NB4 (cell line): ENCODE data around the gene EMP2.

Experiments
- POLR2A ChIP-seq: IDR thresholded peaks from 2 replicates; pipeline ENCODE4 v1.6.1; 2011; ENCODE audit warnings: mild to moderate bottlenecking; ENCODE audit not compliant: insufficient read length; ENCODE audit errors: extremely low read depth
- TF ChIP-seq, protein P1 (sequence below): IDR thresholded peaks from one replicate; pipeline ENCODE4 v1.5.1; 2012; ENCODE audit warnings: low read depth, low read length
- TF ChIP-seq, protein P2 (sequence below): IDR thresholded peaks from 2 replicates; pipeline ENCODE4 v1.6.1; 2011; ENCODE audit warnings: low read depth, low read length

DNA sequence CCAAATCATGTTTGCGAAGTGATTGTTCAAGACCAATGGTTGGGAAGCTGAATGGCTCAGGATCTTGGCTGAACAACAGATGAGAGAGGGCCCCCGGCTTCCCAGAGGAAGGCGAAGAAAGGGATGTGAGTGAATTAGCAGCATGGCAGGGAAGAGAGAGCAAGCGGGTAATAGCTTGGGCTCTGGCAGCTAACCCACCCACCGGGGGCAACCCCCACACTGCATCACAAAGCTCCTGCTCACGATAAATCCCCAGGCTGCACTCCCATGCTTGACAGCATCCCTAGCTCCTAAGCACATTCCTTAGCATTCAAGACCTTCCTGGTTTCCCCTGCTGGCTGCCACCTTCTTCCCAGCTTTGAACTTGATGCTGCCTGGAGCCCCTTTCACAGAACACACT, 26.2 kb upstream of the EMP2 start:
- no peak for TF ChIP-seq POLR2A
- TF ChIP-seq, protein P1, sequence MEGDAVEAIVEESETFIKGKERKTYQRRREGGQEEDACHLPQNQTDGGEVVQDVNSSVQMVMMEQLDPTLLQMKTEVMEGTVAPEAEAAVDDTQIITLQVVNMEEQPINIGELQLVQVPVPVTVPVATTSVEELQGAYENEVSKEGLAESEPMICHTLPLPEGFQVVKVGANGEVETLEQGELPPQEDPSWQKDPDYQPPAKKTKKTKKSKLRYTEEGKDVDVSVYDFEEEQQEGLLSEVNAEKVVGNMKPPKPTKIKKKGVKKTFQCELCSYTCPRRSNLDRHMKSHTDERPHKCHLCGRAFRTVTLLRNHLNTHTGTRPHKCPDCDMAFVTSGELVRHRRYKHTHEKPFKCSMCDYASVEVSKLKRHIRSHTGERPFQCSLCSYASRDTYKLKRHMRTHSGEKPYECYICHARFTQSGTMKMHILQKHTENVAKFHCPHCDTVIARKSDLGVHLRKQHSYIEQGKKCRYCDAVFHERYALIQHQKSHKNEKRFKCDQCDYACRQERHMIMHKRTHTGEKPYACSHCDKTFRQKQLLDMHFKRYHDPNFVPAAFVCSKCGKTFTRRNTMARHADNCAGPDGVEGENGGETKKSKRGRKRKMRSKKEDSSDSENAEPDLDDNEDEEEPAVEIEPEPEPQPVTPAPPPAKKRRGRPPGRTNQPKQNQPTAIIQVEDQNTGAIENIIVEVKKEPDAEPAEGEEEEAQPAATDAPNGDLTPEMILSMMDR = no peak
- TF ChIP-seq, protein P2, sequence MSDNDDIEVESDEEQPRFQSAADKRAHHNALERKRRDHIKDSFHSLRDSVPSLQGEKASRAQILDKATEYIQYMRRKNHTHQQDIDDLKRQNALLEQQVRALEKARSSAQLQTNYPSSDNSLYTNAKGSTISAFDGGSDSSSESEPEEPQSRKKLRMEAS = no peak
